Choroid plexus epithelial cell (primary cell): ENCODE data around the gene ENKUR.

Experiments
- DNase-seq: peaks from one replicate; pipeline ENCODE4 v3.0.0-alpha.2; 2010; ENCODE audit warnings: low read depth
- H3K4me3 ChIP-seq: 2 replicates; pipeline ENCODE4 v1.5.1; 2011; ENCODE audit warnings: low read depth, mild to moderate bottlenecking, control low read depth, low read length, moderate library complexity
- CTCF ChIP-seq: conservative IDR thresholded peaks from 2 replicates; pipeline ENCODE4 v1.5.1; 2011; ENCODE audit warnings: low read depth, mild to moderate bottlenecking, control low read depth, inconsistent platforms, low read length, moderate library complexity

Gene ENKUR

GRCh38 chr10:24950439-24950838 is 65.5 kb downstream of the ENKUR start:
- no peak for DNase-seq
- TF ChIP-seq CTCF, result no peak

DNA sequence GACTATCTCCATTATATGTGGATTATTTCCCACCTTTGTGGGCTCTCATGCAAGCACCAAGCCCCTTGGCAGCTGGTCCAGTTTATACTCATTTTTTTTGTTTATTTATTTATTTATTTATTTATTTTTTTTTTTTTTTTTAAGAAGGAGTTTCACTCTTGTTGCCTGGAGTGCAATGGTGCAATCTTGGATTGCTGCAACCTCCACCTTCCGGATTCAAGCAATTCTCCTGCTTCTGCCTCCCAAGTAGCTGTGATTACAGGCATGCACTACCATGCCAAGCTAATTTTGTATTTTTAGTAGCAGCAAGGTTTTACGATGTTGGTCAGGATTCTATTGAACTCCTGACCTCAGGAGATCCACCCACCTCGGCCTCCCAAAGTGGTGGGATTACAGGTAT is 66.3 kb downstream of the ENKUR start:
- no peak for TF ChIP-seq CTCF
- no peak overlapping the region for H3K4me3 ChIP-seq
- DNase-seq, result no peak

More at GRCh38 chr10:24950439-24950838, 65.5 kb downstream of the ENKUR start:
- H3K4me3 ChIP-seq, result no peak overlapping the region

GRCh38 chr10:24947304-24948097 is 68.5 kb downstream of the ENKUR start:
- H3K4me3 ChIP-seq, result no peak overlapping the region
- TF ChIP-seq CTCF, result no peak
- peak; percentile 14 for DNase-seq

DNA sequence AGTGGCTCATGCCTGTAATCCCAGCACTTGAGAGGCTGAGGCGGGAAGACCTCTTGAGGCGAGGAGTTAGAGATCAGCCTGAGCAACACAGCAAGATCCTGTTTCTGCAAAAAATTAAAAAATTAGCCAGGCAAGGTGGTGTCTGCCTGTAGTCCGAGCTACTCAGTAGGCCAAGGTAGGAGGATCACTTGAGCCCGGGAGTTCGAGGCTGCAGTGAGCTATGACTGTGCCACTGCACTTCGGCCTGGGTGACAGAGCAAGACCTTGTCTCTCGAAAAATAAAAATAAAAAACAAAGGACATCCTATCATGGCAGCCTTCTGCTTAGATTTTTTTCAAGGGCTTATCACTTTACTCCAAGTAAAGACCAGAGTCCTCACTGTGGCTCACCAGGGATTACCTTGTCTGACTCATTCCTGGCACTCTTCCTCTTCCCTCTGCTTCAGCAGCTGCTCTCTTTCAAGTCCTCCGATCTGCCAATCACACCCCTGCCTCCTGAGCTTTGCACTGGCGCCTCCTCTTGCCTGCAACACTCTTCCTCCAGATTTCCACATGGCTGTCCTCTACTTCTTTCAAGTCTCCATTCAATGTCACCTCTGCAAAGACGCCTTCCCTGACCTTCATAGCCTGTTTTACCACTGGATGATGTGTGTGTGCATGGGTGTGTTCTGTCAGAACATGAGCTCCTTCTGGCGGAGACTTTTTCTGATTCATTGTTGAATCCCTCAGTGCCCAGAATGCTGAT is 71.3 kb downstream of the ENKUR start:
- TF ChIP-seq CTCF, result no peak
- H3K4me3 ChIP-seq, result no peak overlapping the region
- DNase-seq, result peak; percentile 60

DNA sequence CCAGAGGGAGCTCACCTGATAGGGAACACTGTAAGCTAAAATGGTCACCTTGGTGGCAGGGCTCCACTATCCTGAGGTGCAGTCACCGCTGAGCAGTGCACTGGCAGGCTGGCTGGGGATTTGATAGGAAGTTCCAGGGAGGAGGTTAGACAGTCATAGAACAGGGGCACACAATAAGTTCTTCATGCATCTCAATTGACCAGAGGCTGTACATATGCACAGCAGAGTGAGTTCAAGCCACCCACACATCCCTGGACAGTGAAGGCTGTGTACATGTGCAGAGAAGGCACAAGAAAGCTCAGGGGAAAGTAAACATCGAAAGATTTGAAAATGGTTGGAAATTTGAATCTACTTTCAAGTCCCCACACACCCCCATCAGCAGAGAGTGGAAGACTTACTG is 77.4 kb downstream of the ENKUR start:
- H3K4me3 ChIP-seq, result no peak overlapping the region
- DNase-seq, result no peak
- TF ChIP-seq CTCF, result no peak

GRCh38 chr10:24938076-24938475 is 77.9 kb downstream of the ENKUR start:
- no peak overlapping the region for H3K4me3 ChIP-seq
- DNase-seq, result no peak
- TF ChIP-seq CTCF, result no peak
